Ovary (tissue), 3 donors: Measurements from ENCODE around the gene EIF4G3.

Experiments used
- CTCF ChIP-seq, 3 donors: fragments of 450-650 bp in 2 of 3; fragments of 200-600 bp in 1 of 3; IDR thresholded peaks; one replicate each; pipeline versions ENCODE4 v1.5.1 to v1.8.0; 2016 to 2022; ENCODE audit warnings: antibody characterized with exemption in 3 of 3, mild to moderate bottlenecking in 1 of 3
- EP300 ChIP-seq: sonication (generic); formaldehyde crosslinking; IDR thresholded peaks from one replicate; pipeline ENCODE4 v1.6.1; 2017; ENCODE audit warnings: antibody characterized with exemption
- POLR2A ChIP-seq: fragments of 450-650 bp; IDR thresholded peaks from one replicate; pipeline ENCODE4 v1.6.1; 2017; ENCODE audit warnings: antibody characterized with exemption, mild to moderate bottlenecking, moderate library complexity
- donor health status: DM: no; HTN: no; CAD: no.

- TF ChIP-seq POLR2A, result no peak
- TF ChIP-seq CTCF (IDR thresholded peaks at IDR 0.05), result no peak
- no peak for TF ChIP-seq EP300
These were observed 277.3 kb downstream of the EIF4G3 start for GRCh38 chr1:20899154-20899972.
